ENCODE measurements around the gene EHMT1. TPM values are rescaled to one million over a fixed set of nuclear protein-coding genes. Genes with fewer than 3 reads are reported as not detected.

EHMT1 gene
- total RNA-seq, 1 donor = 46.3 TPM

- peak within 1 kb of the TSS; percentile 74 for H2AFZ ChIP-seq (ENCODE audit: low read length)
- H3K27me3 ChIP-seq (ENCODE audit: insufficient read depth, low read length) = peaks cover 10% of the 10 kb centered on the region
- peak within 1 kb of the TSS; percentile 83 for H3K4me2 ChIP-seq (ENCODE audit: insufficient read depth, low read length)
- H3K27ac ChIP-seq (ENCODE audit: low read depth, low read length) = no peak within 1 kb of the TSS
- DNase-seq (ENCODE audit: insufficient read length, low spot score, missing footprints) = peak; percentile 100
- H3K36me3 ChIP-seq (ENCODE audit: insufficient read depth, low read length) = no peaks in the 10 kb centered on the region
- peaks cover 9% of the 10 kb centered on the region for H3K4me1 ChIP-seq (ENCODE audit: insufficient read depth, low read length)
- H3K79me2 ChIP-seq (ENCODE audit: insufficient read depth, low read length) = peaks cover 9% of the 10 kb centered on the region
- TF ChIP-seq CTCF (IDR thresholded peaks at IDR 0.05; ENCODE audit: extremely low read depth, low read depth, low read length) = no peak
- H3K4me3 ChIP-seq (ENCODE audit: insufficient read depth, low read length) = peak within 1 kb of the TSS; percentile 77
- peaks cover 7% of the 10 kb centered on the region for H4K20me1 ChIP-seq (ENCODE audit: insufficient read depth, low read length)
- H3K9me3 ChIP-seq (ENCODE audit: low read depth, low read length) = no peaks in the 10 kb centered on the region
These were observed 13.4 kb upstream of the EHMT1 start, which contains the start of gene ARRDC1 for GRCh38 chr9:137605121-137606004. TSS of gene ARRDC1 (plus strand) at chr9:137605686. CDS start at chr9:137605718, 32 bp downstream.

DNA sequence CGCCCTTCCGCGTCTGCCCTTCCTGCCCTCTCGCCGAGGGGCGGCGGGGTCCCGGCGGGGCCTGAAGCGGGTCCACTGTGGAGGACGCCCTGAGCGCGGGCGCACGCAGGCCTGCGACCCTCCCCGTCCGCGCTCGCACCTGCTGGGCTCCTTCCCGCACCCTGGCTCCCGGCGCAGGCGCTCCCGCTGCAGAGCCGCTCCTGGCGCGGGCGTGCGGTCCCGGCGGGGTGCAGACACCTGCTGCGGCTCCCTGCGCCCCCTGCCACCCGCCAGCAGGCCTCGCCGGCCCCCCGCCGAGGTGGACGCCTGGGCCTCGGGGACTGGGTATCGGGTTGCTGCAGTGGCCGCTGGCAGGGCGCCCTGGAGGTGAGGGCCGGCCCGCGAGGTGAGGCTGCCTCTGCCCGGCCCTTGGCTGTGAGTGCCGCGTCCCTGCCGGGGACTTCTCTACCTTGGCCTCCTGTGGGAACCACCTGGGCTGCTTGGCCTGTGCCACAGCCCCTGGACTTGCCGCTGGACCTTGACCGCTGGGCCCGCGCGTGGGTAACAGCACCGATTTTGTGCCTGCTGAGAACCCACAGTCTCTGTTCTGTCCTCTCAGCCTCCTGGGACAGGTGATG is 12.7 kb upstream of the EHMT1 start:
- Histone ChIP-seq H3K4me3 (ENCODE audit: insufficient read depth, low read length) (peak overlapping the region; percentile 77), H3K36me3 (ENCODE audit: insufficient read depth, low read length) (no peaks in the 10 kb centered on the region), H4K20me1 (ENCODE audit: insufficient read depth, low read length) (peaks cover 7% of the 10 kb centered on the region), H2AFZ (ENCODE audit: low read length) (peak overlapping the region; percentile 74), H3K4me2 (ENCODE audit: insufficient read depth, low read length) (peak overlapping the region; percentile 83), H3K4me1 (ENCODE audit: insufficient read depth, low read length) (peaks cover 9% of the 10 kb centered on the region), H3K79me2 (ENCODE audit: insufficient read depth, low read length) (peaks cover 9% of the 10 kb centered on the region), H3K27me3 (ENCODE audit: insufficient read depth, low read length) (peaks cover 10% of the 10 kb centered on the region), H3K9me3 (ENCODE audit: low read depth, low read length) (no peaks in the 10 kb centered on the region), H3K27ac (ENCODE audit: low read depth, low read length) (no peak overlapping the region)
- no peak for TF ChIP-seq CTCF (IDR thresholded peaks at IDR 0.05; ENCODE audit: extremely low read depth, low read depth, low read length)
- DNase-seq (ENCODE audit: insufficient read length, low spot score, missing footprints) = peak; percentile 86

GRCh38 chr9:137606734-137607138 is 12.1 kb upstream of the EHMT1 start:
- Histone ChIP-seq H2AFZ (ENCODE audit: low read length) (no peak overlapping the region), H3K4me1 (ENCODE audit: insufficient read depth, low read length) (peaks cover 9% of the 10 kb centered on the region), H4K20me1 (ENCODE audit: insufficient read depth, low read length) (peaks cover 7% of the 10 kb centered on the region), H3K36me3 (ENCODE audit: insufficient read depth, low read length) (no peaks in the 10 kb centered on the region), H3K9me3 (ENCODE audit: low read depth, low read length) (no peaks in the 10 kb centered on the region), H3K27me3 (ENCODE audit: insufficient read depth, low read length) (peaks cover 10% of the 10 kb centered on the region), H3K27ac (ENCODE audit: low read depth, low read length) (no peak overlapping the region), H3K4me3 (ENCODE audit: insufficient read depth, low read length) (peak overlapping the region; percentile 77), H3K4me2 (ENCODE audit: insufficient read depth, low read length) (peak overlapping the region; percentile 83), H3K79me2 (ENCODE audit: insufficient read depth, low read length) (peaks cover 9% of the 10 kb centered on the region)
- peak; percentile 50 for DNase-seq (ENCODE audit: insufficient read length, low spot score, missing footprints)
- no peak for TF ChIP-seq CTCF (IDR thresholded peaks at IDR 0.05; ENCODE audit: extremely low read depth, low read depth, low read length)
